ENCODE data around the gene AVPR1B. TPM values are rescaled to one million over a fixed set of nuclear protein-coding genes. Genes with fewer than 3 reads are reported as not detected.

Gene AVPR1B
- total RNA-seq, 4 donors from 2014 or later: not detected

- WGBS, 2 donors: 94 to 96% methylated on average over 9 of the region's 9 CpGs
- DNase-seq (ENCODE audit: low spot score in 2 of 2): no peak
- H3K4me3 ChIP-seq (ENCODE audit: low read depth, poor library complexity, severe bottlenecking): no peak overlapping the region
- intact Hi-C loops (cut with DNase I; ENCODE audit: low total_unique reads): no loop called here
- TF ChIP-seq POLR2A (IDR thresholded peaks at IDR 0.05) (no peak), CTCF (IDR thresholded peaks at IDR 0.05) (no peak)
Observed at GRCh38 chr1:206127336-206127735, 10.1 kb upstream of the AVPR1B start.

- no peak for TF ChIP-seq POLR2A (IDR thresholded peaks at IDR 0.05)
- TF ChIP-seq CTCF (IDR thresholded peaks at IDR 0.05): no peak
- intact Hi-C loops (cut with DNase I; ENCODE audit: low total_unique reads): no loop called here
- DNase-seq (ENCODE audit: low spot score in 2 of 2): no peak
- no peak overlapping the region for H3K4me3 ChIP-seq (ENCODE audit: low read depth, poor library complexity, severe bottlenecking)
- WGBS, 2 donors: 72 to 88% methylated on average over 1 of the region's 1 CpG
Observed at GRCh38 chr1:206125346-206125745, 8.2 kb upstream of the AVPR1B start.

DNA sequence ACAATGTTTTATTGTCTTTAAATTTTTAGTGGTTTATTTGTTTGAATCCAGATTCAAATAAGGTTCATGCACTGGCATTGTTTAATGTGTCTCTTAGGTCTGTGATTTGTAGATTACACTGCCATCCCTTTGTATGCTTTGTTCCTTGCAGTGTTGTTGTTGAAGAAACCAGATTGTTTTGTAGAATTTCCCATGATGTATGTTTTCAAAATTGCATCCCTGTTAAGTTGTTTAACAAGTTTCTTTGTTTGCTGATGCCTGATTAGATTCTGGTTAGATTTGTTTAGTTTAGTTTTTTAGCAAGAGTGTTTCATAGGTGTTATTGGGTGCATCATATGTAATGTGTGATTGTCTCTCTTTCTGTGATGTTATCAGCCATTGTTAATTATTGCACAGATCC lies 5.5 kb upstream of the AVPR1B start:
- H3K4me3 ChIP-seq (ENCODE audit: low read depth, poor library complexity, severe bottlenecking): no peak overlapping the region
- DNase-seq (ENCODE audit: low spot score in 2 of 2): no peak
- TF ChIP-seq POLR2A (IDR thresholded peaks at IDR 0.05) (no peak), CTCF (IDR thresholded peaks at IDR 0.05) (no peak)
- intact Hi-C loops (cut with DNase I; ENCODE audit: low total_unique reads): no loop called here

DNA sequence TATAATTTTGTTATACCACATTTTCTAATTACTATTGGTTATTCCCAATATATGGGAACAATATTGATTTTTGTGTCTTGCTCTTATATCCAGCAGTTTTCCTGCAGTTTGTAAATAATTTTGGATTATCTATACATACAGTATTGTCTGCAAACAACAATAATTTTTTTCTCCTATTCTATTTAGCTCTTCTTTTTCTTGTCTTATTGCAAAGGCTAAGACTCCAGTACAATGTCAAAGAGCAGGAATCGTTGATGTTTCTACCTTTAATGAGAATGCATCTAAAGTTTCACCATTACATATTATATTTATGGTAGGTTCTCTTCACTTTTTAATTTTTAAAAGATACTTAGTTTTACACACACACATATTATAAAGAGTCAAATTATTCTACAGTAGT lies 4.1 kb upstream of the AVPR1B start:
- no peak overlapping the region for H3K4me3 ChIP-seq (ENCODE audit: low read depth, poor library complexity, severe bottlenecking)
- no peak for TF ChIP-seq POLR2A (IDR thresholded peaks at IDR 0.05)
- TF ChIP-seq CTCF (IDR thresholded peaks at IDR 0.05): no peak
- intact Hi-C loops (cut with DNase I; ENCODE audit: low total_unique reads): no loop called here
- DNase-seq (ENCODE audit: low spot score in 2 of 2): no peak
- 62 to 78% methylated on average over 1 of the region's 1 CpG for WGBS, 2 donors

DNA sequence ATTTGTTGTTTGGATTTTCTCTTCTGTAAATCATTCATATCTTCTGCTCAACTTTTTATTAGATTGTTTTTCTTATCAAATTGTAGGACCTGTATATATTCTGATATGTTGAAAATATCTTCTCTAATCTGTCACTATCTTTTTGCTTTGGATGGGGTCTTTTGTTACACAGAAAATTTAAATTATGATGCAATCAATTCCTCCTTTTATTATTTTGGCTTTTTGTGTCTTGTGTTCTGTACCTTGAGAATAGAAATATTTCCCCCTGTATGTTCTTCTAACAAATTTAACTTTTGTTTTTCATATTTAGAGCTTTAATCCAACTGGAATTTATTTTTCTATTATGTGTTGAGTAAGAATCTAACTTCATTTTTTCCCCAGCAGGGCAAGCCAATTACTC lies 3.2 kb upstream of the AVPR1B start:
- intact Hi-C loops (cut with DNase I; ENCODE audit: low total_unique reads): no loop called here
- H3K4me3 ChIP-seq (ENCODE audit: low read depth, poor library complexity, severe bottlenecking): no peak overlapping the region
- TF ChIP-seq CTCF (IDR thresholded peaks at IDR 0.05): no peak
- TF ChIP-seq POLR2A (IDR thresholded peaks at IDR 0.05): no peak
- DNase-seq (ENCODE audit: low spot score in 2 of 2): no peak

DNA sequence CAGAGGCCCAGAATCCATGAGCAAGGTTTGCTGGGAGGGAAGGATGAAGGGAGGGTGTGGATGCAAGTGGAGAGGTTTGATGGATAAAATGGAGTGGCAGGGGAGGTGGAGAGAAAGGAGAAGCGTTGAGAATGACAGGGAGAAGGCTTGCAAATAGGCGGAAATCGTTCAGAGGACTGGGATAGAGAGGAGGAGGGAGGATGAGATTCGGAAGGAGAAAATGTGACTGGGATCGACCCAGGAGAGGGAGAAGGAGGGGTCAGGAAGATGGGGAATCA lies 376 bp downstream of the AVPR1B start:
- TF ChIP-seq POLR2A (IDR thresholded peaks at IDR 0.05) (no peak), CTCF (IDR thresholded peaks at IDR 0.05) (no peak)
- no peak for DNase-seq (ENCODE audit: low spot score in 2 of 2)
- no peak overlapping the region for H3K4me3 ChIP-seq (ENCODE audit: low read depth, poor library complexity, severe bottlenecking)
- WGBS, 2 donors: 20 to 24% methylated on average over 5 of the region's 5 CpGs
- intact Hi-C loops (cut with DNase I; ENCODE audit: low total_unique reads): no loop called here

Data from lower leg skin (tissue), 4 donors.